ENCODE measurements around the gene CHST6.

The CHST6 gene

GRCh38 chr16:75514296-75514695, 19.1 kb upstream of the CHST6 start:
- TF ChIP-seq TAF1 (IDR thresholded peaks at IDR 0.05; ENCODE audit: borderline replicate concordance, insufficient read depth, low read length) (no peak), FOXP2 (optimal IDR thresholded peaks at IDR 0.05; ENCODE audit: borderline replicate concordance, extremely low read depth, extremely low read length, insufficient read depth) (no peak), POLR2AphosphoS5 (IDR thresholded peaks at IDR 0.05; ENCODE audit: low read depth, low read length) (no peak), SIN3A (IDR thresholded peaks at IDR 0.05; ENCODE audit: borderline replicate concordance, insufficient read depth, low read length) (no peak), REST (IDR thresholded peaks at IDR 0.05; ENCODE audit: insufficient read depth in 1 of 2, low read depth in 2 of 2, low read length in 2 of 2) (no peak)

GRCh38 chr16:75506574-75506973, 11.3 kb upstream of the CHST6 start:
- TF ChIP-seq SIN3A (IDR thresholded peaks at IDR 0.05; ENCODE audit: borderline replicate concordance, insufficient read depth, low read length) (0 out of 2 replicates have a peak, but pooled peaks have one; percentile 23), POLR2AphosphoS5 (IDR thresholded peaks at IDR 0.05; ENCODE audit: low read depth, low read length) (peak; percentile 25; the same call in 1 of the 2 replicates), FOXP2 (optimal IDR thresholded peaks at IDR 0.05; ENCODE audit: borderline replicate concordance, extremely low read depth, extremely low read length, insufficient read depth) (no peak), TAF1 (IDR thresholded peaks at IDR 0.05; ENCODE audit: borderline replicate concordance, insufficient read depth, low read length) (peak; percentile 71; the same call in 1 of the 2 replicates), REST (IDR thresholded peaks at IDR 0.05; ENCODE audit: insufficient read depth in 1 of 2, low read depth in 2 of 2, low read length in 2 of 2) (no peak)

- TF ChIP-seq FOXP2 (optimal IDR thresholded peaks at IDR 0.05; ENCODE audit: borderline replicate concordance, extremely low read depth, extremely low read length, insufficient read depth) (no peak), SIN3A (IDR thresholded peaks at IDR 0.05; ENCODE audit: borderline replicate concordance, insufficient read depth, low read length) (no peak), POLR2AphosphoS5 (IDR thresholded peaks at IDR 0.05; ENCODE audit: low read depth, low read length) (no peak), TAF1 (IDR thresholded peaks at IDR 0.05; ENCODE audit: borderline replicate concordance, insufficient read depth, low read length) (no peak), REST (IDR thresholded peaks at IDR 0.05; ENCODE audit: insufficient read depth in 1 of 2, low read depth in 2 of 2, low read length in 2 of 2) (no peak)
These were observed 10.9 kb upstream of the CHST6 start for GRCh38 chr16:75506107-75506506.

- TF ChIP-seq SIN3A (IDR thresholded peaks at IDR 0.05; ENCODE audit: borderline replicate concordance, insufficient read depth, low read length): no peak
- no peak for TF ChIP-seq REST (IDR thresholded peaks at IDR 0.05; ENCODE audit: insufficient read depth in 1 of 2, low read depth in 2 of 2, low read length in 2 of 2)
- no peak for TF ChIP-seq POLR2AphosphoS5 (IDR thresholded peaks at IDR 0.05; ENCODE audit: low read depth, low read length)
- TF ChIP-seq FOXP2 (optimal IDR thresholded peaks at IDR 0.05; ENCODE audit: borderline replicate concordance, extremely low read depth, extremely low read length, insufficient read depth): no peak
- TF ChIP-seq TAF1 (IDR thresholded peaks at IDR 0.05; ENCODE audit: borderline replicate concordance, insufficient read depth, low read length): no peak
These were observed 8.6 kb upstream of the CHST6 start for GRCh38 chr16:75503801-75504200.

Data from PFSK-1 (cell line).